Measurements from ENCODE around the gene ATF7IP2. TPM values are rescaled to one million over a fixed set of nuclear protein-coding genes. Genes with fewer than 3 reads are reported as not detected.
"Not testable (repeated sequence)": the region's sequence is repeated elsewhere in the genome, so short reads cannot be mapped to it uniquely, and the experiment has no call there.

The ATF7IP2 gene
- total RNA-seq, 2 experiments from 2014 or later = 21.8 to 23.6 TPM

DNA sequence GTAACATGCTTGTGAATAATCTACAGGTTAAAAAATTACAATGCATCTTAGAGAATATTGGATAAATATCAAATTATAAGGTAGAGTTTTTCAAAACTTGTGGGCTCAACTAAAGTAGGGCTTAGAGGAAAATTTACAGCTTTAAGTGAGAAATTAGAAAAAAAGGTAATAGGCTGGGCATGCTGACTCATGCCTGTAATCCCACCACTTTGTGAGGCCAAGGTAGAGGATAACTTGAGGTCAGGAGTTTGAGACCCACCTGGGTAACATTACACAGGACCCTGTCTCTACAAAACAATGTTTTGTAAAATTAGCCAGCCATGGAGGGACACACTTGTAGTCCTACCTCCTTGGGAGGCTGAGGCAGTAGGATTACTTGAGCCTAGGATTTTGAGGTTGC is 4.5 kb downstream of the ATF7IP2 start:
- peaks cover 54% of the 10 kb centered on the region for H3K36me3 Mint-ChIP-seq (ENCODE audit: low read depth)
- CTCF ChIA-PET = interaction anchor here (0.6 kb wide), 1 partner anchor 1592 kb away, joined by 3 read pairs; no protein-coding TSS in a partner anchor
- H3K9me3 Mint-ChIP-seq = peaks cover 3% of the 10 kb centered on the region

DNA sequence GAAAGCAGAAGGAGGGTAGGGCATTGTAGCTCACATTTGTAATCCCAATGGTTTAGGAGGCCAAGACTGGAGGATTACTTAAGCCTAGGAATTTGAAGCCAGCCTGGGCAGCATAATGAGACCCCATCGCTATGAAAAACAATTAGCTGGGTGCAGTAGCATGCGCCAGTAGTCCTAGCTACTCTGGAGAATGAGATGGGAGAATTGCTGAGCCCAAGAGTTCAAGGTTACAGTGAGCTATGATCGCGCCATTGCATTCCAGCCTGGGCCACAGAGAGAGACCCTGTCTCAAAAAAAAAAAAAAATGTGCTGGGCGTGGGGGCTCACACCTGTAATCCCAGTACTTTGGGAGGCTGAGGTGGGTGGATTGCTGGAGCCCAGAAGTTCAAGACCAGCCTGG is 5.0 kb downstream of the ATF7IP2 start:
- H3K9me3 Mint-ChIP-seq = peaks cover 3% of the 10 kb centered on the region
- H3K4me3 Mint-ChIP-seq = no peak overlapping the region
- no peak for DNase-seq
- peaks cover 33% of the 10 kb centered on the region for H3K4me1 Mint-ChIP-seq
- peaks cover 50% of the 10 kb centered on the region for H3K36me3 Mint-ChIP-seq (ENCODE audit: low read depth)
- ChIA-PET CTCF (interaction anchor here (0.6 kb wide), 1 partner anchor 1592 kb away, joined by 3 read pairs; no protein-coding TSS in a partner anchor), POLR2A (no interaction called here)
- no peak overlapping the region for H3K27ac Mint-ChIP-seq
- H3K27me3 Mint-ChIP-seq = no peaks in the 10 kb centered on the region

More for the DNA sequence above, 4.5 kb downstream of the ATF7IP2 start:
- Mint-ChIP-seq H3K4me3 (no peak overlapping the region), H3K27me3 (no peaks in the 10 kb centered on the region), H3K27ac (no peak overlapping the region), H3K4me1 (peaks cover 37% of the 10 kb centered on the region)
- no peak for DNase-seq
- POLR2A ChIA-PET = interaction anchor here (0.6 kb wide), 1 partner anchor 494 kb away, joined by 3 read pairs; no protein-coding TSS in a partner anchor

DNA sequence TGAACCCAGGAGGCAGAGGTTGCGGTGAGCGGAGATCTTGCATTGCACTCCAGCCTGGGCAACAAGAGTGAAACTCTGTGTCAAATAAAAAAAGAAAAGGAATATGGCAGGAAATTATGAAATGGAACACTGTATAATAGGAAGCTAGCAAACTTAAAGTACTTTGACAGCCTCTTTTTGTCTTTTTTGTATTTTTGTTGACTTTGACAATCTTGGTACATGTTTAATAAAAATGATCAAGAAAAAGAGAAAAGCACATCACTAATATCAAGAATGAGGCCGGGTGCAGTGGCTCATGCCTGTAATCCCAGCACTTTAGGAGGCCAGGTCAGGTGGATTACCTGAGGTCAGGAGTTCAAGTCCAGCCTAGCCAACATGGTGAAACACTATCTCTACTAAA is 5.5 kb downstream of the ATF7IP2 start:
- ChIA-PET CTCF (no interaction called here), POLR2A (no interaction called here)
- H3K9me3 Mint-ChIP-seq = peaks cover 3% of the 10 kb centered on the region
- H3K27ac Mint-ChIP-seq = no peak overlapping the region
- peaks cover 48% of the 10 kb centered on the region for H3K36me3 Mint-ChIP-seq (ENCODE audit: low read depth)
- H3K4me1 Mint-ChIP-seq = peaks cover 32% of the 10 kb centered on the region
- no peaks in the 10 kb centered on the region for H3K27me3 Mint-ChIP-seq
- DNase-seq = no peak
- no peak overlapping the region for H3K4me3 Mint-ChIP-seq

DNA sequence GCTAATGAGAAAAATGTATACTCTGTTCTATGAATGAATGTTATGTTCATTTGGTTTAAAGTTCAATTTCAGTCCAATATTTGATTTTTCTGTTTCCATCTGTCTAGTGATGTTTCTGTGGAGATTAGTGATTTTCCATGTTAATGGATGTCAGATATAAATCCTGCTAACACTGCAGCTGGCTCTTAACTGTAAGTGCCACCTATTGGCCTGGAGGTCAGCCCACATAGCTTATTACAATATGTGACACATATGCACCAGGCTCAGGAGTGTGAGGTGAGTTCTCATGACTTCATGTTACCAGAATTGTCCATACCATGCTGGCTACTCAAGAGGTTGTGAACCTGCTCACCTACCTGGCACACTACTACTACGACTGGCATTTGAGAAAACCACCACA is 17.1 kb downstream of the ATF7IP2 start:
- H3K4me3 Mint-ChIP-seq = no peak overlapping the region
- ChIA-PET CTCF (no interaction called here), POLR2A (no interaction called here)
- peaks cover 57% of the 10 kb centered on the region for H3K36me3 Mint-ChIP-seq (ENCODE audit: low read depth)
- H3K27ac Mint-ChIP-seq = no peak overlapping the region
- no peaks in the 10 kb centered on the region for H3K27me3 Mint-ChIP-seq
- H3K9me3 Mint-ChIP-seq = peaks cover 37% of the 10 kb centered on the region
- DNase-seq = no peak
- peaks cover 5% of the 10 kb centered on the region for H3K4me1 Mint-ChIP-seq

DNA sequence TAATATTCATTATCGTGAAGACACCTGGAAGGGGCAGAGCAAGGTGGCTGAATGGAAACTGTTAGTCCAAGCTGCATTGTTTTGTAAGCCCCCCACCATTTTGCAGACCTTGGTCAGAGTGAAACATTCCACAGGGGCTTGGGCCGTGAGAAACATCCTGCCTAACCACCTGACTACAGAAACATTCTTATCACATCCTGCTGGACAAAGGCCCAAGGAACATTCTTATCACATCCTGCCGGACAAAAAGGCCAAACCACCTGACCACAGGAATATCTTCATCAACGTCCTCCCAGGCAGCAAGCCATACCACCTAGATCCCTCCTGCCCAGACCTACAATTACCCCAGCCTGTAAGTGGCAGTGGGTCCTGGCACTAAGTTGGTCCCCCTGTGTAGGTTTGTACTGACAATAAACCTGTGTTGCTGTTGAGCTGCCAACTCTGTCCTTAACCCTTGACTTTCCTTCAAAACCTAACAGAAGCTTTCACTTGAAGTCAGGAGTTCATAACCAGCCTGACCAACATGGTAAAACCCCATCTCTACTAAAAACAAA is 19.6 kb downstream of the ATF7IP2 start:
- POLR2A ChIA-PET = no interaction called here
- no peak for DNase-seq
- no peak overlapping the region for H3K4me3 Mint-ChIP-seq
- H3K27ac Mint-ChIP-seq = no peak overlapping the region
- peaks cover 51% of the 10 kb centered on the region for H3K9me3 Mint-ChIP-seq
- H3K27me3 Mint-ChIP-seq = no peaks in the 10 kb centered on the region
- H3K36me3 Mint-ChIP-seq (ENCODE audit: low read depth) = peaks cover 69% of the 10 kb centered on the region
- CTCF ChIA-PET = no interaction called here
- peaks cover 3% of the 10 kb centered on the region for H3K4me1 Mint-ChIP-seq

DNA sequence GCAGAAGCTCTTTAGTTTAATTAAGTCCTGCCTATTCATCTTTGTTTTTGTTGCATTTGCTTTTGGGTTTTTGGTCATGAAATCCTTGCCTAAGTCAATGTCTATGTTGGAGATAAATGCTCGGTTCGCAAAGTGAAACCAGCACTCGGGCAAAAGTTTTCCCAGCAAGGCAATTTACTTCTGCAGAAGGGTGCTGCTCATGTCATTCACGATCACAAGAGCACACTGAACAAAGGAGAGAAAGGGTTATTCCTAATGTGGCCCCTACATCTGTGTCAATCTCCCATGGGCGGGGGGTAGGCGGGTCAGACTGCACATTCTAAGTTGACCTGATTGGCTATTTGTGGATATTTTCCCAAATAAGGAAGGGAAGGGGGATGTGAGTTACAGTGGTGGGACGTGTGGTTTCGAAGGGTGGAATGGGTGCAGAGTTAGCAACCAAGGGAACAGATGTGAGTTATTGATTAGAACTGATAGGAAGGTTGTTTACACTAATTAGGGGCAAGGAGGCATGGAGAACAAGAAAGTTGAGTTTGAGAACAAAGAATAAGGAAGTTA is 23.0 kb downstream of the ATF7IP2 start:
- Mint-ChIP-seq H3K36me3 (ENCODE audit: low read depth) (peaks cover 69% of the 10 kb centered on the region), H3K4me3 (no peak overlapping the region), H3K9me3 (peaks cover 58% of the 10 kb centered on the region), H3K27me3 (no peaks in the 10 kb centered on the region), H3K4me1 (no peaks in the 10 kb centered on the region), H3K27ac (no peak overlapping the region)
- DNase-seq = no peak
- ChIA-PET CTCF (no interaction called here), POLR2A (no interaction called here)

DNA sequence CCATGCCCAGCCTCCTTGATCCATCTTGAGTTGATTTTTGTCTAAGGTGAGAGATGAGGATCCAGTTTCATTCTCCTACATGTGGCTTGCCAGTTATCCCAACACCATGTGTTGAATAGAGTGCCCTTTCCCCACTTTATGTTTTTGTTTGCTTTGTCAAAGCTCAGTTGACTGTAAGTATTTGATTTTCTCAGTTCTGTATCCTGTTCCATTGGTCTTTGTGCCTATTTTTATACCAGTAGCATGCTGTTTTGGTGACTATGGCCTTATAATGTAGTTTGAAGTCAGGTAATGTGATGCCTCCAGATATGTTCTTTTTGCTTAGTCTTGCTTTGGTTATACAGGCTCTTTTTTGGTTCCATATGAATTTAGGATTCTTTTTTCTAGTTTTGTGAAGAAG is 23.9 kb downstream of the ATF7IP2 start:
- Mint-ChIP-seq H3K36me3 (ENCODE audit: low read depth) (peaks cover 70% of the 10 kb centered on the region), H3K9me3 (peaks cover 65% of the 10 kb centered on the region)
- POLR2A ChIA-PET, H3K27me3 Mint-ChIP-seq, DNase-seq, H3K4me3 Mint-ChIP-seq, H3K27ac Mint-ChIP-seq, CTCF ChIA-PET, H3K4me1 Mint-ChIP-seq: not testable (repeated sequence)

DNA sequence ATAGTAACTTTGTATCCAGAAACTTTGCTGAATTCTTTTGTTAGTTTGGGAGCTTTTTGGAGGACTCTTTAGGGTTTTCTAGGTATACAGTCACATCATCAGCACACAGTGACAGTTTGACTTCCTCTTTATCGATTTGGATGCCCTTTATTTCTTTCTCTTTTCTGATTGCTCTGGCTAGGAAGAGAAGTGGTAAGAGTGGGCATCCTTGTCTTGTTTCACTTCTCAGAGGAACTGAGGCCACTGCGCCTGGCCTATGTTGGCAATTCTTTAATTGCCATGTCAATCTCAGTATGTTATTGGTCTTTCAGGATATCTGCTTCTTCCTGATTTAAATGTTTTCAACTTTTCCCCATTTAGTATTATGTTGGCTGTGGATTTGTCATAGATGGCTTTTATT is 24.6 kb downstream of the ATF7IP2 start:
- H3K9me3 Mint-ChIP-seq = peaks cover 71% of the 10 kb centered on the region
- H3K27me3 Mint-ChIP-seq = no peaks in the 10 kb centered on the region
- H3K4me1 Mint-ChIP-seq = no peaks in the 10 kb centered on the region
- ChIA-PET CTCF (interaction anchor here (0.6 kb wide), 1 partner anchor 43 kb away, joined by 3 read pairs; no protein-coding TSS in a partner anchor), POLR2A (no interaction called here)
- peaks cover 73% of the 10 kb centered on the region for H3K36me3 Mint-ChIP-seq (ENCODE audit: low read depth)
- H3K4me3 Mint-ChIP-seq = no peak overlapping the region
- no peak for DNase-seq
- H3K27ac Mint-ChIP-seq = no peak overlapping the region

DNA sequence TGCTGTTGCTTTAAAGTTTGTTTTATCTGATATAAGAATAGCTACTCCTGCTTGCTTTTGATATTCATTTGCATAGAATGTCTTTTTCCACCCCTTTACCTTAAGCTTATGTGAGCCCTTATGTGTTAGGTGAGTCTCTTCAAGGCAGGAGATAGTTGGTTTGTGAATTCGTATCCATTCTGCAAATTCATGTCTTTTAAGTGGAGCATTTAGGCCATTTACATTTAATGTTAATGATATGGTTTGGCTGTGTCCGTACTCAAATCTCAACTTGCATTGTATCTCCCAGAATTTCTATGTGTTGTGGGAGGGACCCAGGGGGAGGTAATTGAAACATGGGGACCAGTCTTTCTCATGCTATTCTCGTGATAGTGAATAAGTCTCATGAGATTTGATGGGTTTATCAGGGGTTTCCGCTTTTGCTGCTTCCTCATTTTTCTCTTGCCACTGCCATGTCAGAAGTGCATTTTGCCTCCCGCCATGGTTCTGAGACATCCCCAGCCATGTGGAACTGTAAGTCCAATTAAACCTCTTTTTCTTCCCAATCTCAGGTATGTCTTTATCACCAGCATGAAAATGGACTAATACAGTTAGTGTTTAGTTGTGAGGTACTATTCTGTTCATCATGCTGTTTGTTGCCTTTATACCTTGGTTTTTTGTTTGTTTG is 27.2 kb downstream of the ATF7IP2 start:
- DNase-seq = no peak
- ChIA-PET CTCF (no interaction called here), POLR2A (interaction anchor here (0.6 kb wide), 1 partner anchor 16 kb away, joined by 4 read pairs; no protein-coding TSS in a partner anchor)
- peaks cover 76% of the 10 kb centered on the region for H3K9me3 Mint-ChIP-seq
- peaks cover 83% of the 10 kb centered on the region for H3K36me3 Mint-ChIP-seq (ENCODE audit: low read depth)
- no peak overlapping the region for H3K27ac Mint-ChIP-seq
- H3K27me3 Mint-ChIP-seq = no peaks in the 10 kb centered on the region
- H3K4me3 Mint-ChIP-seq = no peak overlapping the region
- no peaks in the 10 kb centered on the region for H3K4me1 Mint-ChIP-seq

DNA sequence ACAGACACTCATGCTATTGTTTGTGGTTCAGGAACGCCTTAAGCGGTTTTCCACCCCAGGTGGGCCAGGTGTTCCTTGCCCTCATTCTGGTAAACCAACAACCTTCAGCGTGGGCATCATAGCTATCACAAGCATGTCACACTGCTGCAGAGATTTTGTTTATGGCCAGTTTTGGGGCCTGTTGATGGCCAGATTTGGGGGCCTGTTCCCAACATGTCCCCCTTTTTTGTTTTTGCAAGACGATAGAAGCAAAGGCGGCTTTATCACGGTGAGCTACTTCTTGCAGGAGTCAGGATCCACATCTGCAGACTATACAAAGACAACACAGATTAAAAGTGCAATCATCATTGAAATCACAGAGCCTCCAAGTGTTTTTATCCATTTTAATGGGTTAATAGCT is 32.3 kb downstream of the ATF7IP2 start:
- H3K4me1 Mint-ChIP-seq, H3K27ac Mint-ChIP-seq, H3K27me3 Mint-ChIP-seq, CTCF ChIA-PET, DNase-seq, POLR2A ChIA-PET, H3K4me3 Mint-ChIP-seq: not testable (repeated sequence)
- peaks cover 57% of the 10 kb centered on the region for H3K9me3 Mint-ChIP-seq
- H3K36me3 Mint-ChIP-seq (ENCODE audit: low read depth) = peaks cover 61% of the 10 kb centered on the region

DNA sequence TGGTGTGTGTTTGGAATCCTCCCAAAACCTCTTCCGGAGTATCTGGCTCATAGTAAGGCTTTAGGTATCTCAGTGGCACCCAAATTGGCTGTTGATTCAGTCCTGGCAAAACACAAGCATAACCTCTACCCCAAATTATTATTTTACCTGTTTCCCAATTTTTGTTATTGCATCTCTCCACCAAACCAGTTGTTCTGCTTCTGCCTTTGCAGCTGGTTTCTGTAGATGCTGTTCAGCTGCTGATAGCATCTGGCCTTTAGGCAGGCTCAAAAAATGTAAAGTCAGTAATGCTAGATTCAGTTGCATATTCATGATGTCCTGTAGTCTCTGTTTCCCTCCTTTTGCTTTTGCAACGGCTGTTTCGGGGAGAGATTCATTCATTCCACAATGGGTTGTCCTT is 33.8 kb downstream of the ATF7IP2 start:
- no peak for DNase-seq
- H3K4me3 Mint-ChIP-seq = no peak overlapping the region
- H3K27me3 Mint-ChIP-seq = no peaks in the 10 kb centered on the region
- H3K9me3 Mint-ChIP-seq = peaks cover 46% of the 10 kb centered on the region
- no peaks in the 10 kb centered on the region for H3K4me1 Mint-ChIP-seq
- H3K27ac Mint-ChIP-seq = no peak overlapping the region
- ChIA-PET POLR2A (no interaction called here), CTCF (no interaction called here)
- H3K36me3 Mint-ChIP-seq (ENCODE audit: low read depth) = peaks cover 49% of the 10 kb centered on the region

DNA sequence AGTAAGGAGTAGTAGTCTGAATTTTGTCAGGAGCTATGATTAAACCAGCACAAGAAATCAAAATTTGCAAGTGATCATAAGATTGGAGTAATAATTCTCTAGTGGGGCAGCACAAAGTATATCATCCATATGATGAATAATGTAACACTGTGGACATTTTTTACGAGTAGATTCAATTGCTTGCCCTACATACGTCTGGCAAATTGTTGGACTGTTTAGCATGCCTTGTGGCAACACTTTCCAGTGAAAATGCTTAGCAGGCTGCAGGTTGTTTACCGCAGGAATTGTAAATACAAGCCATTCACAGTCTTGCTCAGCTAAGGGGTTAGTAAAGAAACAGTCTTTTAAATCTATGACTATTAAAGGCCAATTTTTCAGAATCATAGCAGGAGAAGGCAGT is 35.7 kb downstream of the ATF7IP2 start:
- no peak for DNase-seq
- CTCF ChIA-PET = no interaction called here
- Mint-ChIP-seq H3K27me3 (no peaks in the 10 kb centered on the region), H3K27ac (no peak overlapping the region), H3K9me3 (peaks cover 30% of the 10 kb centered on the region), H3K4me1 (no peaks in the 10 kb centered on the region), H3K36me3 (ENCODE audit: low read depth) (peaks cover 33% of the 10 kb centered on the region), H3K4me3 (no peak overlapping the region)
- POLR2A ChIA-PET = no interaction called here

DNA sequence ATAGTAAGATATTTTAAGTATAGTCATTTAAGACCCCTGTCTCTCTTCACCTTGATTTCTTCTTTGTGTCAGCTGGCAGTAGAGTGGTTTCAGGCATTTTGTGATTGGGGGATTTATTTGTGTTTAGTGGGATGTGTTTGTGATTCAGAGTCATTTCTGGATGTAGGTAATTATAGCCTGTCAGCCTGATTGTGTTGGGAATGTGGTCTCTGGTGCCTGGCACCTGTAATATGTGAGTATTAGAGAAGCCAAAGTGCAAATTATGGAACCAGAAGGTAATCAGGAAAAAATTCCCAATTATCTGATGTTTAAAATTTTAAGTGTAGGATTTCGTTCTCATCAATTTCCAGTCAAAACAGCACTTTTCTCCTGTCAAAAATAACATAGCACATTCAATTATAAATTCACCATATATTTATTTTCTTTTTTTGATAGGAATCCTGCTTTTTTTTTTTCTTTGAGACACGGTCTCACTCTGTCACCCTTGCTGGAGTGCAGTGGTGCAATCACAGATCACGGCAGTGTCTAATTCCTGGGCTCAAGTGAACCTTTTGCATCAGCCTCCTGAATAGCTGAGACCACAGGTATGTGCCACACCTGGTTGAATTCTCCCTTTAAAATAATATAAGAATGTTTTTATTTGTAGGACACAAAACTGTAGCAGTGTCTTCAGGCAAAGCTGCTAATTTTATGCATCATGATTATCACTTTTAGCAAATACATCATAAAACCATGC is 42.7 kb downstream of the ATF7IP2 start:
- H3K27ac Mint-ChIP-seq = no peak overlapping the region
- H3K4me3 Mint-ChIP-seq = no peak overlapping the region
- H3K27me3 Mint-ChIP-seq = no peaks in the 10 kb centered on the region
- no peaks in the 10 kb centered on the region for H3K9me3 Mint-ChIP-seq
- H3K36me3 Mint-ChIP-seq (ENCODE audit: low read depth) = peaks cover 22% of the 10 kb centered on the region
- H3K4me1 Mint-ChIP-seq = no peaks in the 10 kb centered on the region
- ChIA-PET POLR2A (no interaction called here), CTCF (no interaction called here)
- DNase-seq = no peak
